SK-N-SH treated with all-trans-retinoic acid at 6 μM for 48 hours (cell line): ENCODE results near the gene NPPB.

Source experiments
- ATAC-seq: fragments of 200-7000 bp; cut with Tn5 transposase; 3 replicates; pipeline ENCODE4 v1.9.1; 2020; ENCODE audit warnings: mild to moderate bottlenecking, moderate library complexity
- BACH2 ChIP-seq: fragments of 250-450 bp; sonication (Bioruptor Pico); IDR thresholded peaks from 2 replicates; pipeline ENCODE4 v1.9.0; 2021; ENCODE audit warnings: mild to moderate bottlenecking, borderline replicate concordance
- CSDC2 ChIP-seq: fragments of 250-450 bp; sonication (Bioruptor Pico); IDR thresholded peaks from 2 replicates; pipeline ENCODE4 v1.5.0; 2020; ENCODE audit warnings: mild to moderate bottlenecking, moderate library complexity
- ESRRG ChIP-seq: fragments of 250-450 bp; sonication (Bioruptor Pico); IDR thresholded peaks from 2 replicates; pipeline ENCODE4 v1.6.1; 2021; ENCODE audit warnings: mild to moderate bottlenecking
- GLIS3 ChIP-seq: fragments of 250-450 bp; sonication (Bioruptor Pico); IDR thresholded peaks from 2 replicates; pipeline ENCODE4 v1.5.0; 2020; ENCODE audit warnings: mild to moderate bottlenecking, moderate library complexity
- ISL1 ChIP-seq: fragments of 250-450 bp; sonication (Bioruptor Pico); IDR thresholded peaks from 2 replicates; pipeline ENCODE4 v2.1.2; 2022; ENCODE audit warnings: mild to moderate bottlenecking, moderate library complexity
- OSR1 ChIP-seq: fragments of 250-450 bp; sonication (Bioruptor Pico); IDR thresholded peaks from 2 replicates; pipeline ENCODE4 v1.8.0; 2022; ENCODE audit warnings: moderate library complexity, mild to moderate bottlenecking, inconsistent platforms
- PATZ1 ChIP-seq: fragments of 250-450 bp; sonication (Bioruptor Pico); IDR thresholded peaks from 2 replicates; pipeline ENCODE4 v1.8.0; 2020; ENCODE audit warnings: mild to moderate bottlenecking, moderate library complexity, borderline replicate concordance
- PPARA ChIP-seq: fragments of 250-450 bp; sonication (Bioruptor Pico); IDR thresholded peaks from 2 replicates; pipeline ENCODE4 v1.5.0; 2020; ENCODE audit warnings: mild to moderate bottlenecking, borderline replicate concordance
- RARB ChIP-seq: fragments of 250-450 bp; sonication (Bioruptor Pico); IDR thresholded peaks from 2 replicates; pipeline ENCODE4 v1.8.0; 2021; ENCODE audit warnings: mild to moderate bottlenecking, moderate library complexity
- SNAI2 ChIP-seq: fragments of 250-450 bp; sonication (Bioruptor Pico); IDR thresholded peaks from 2 replicates; pipeline ENCODE4 v1.5.0; 2020; ENCODE audit warnings: mild to moderate bottlenecking, moderate library complexity
- TOX ChIP-seq: fragments of 250-450 bp; sonication (Bioruptor Pico); IDR thresholded peaks from 2 replicates; pipeline ENCODE4 v1.8.0; 2021; ENCODE audit warnings: mild to moderate bottlenecking, moderate library complexity, borderline replicate concordance
- ZC3H10 ChIP-seq: fragments of 250-450 bp; sonication (Bioruptor Pico); IDR thresholded peaks from 2 replicates; pipeline ENCODE4 v1.5.1; 2021; ENCODE audit warnings: mild to moderate bottlenecking, moderate library complexity
- ZFP3 ChIP-seq: fragments of 250-450 bp; sonication (Bioruptor Pico); IDR thresholded peaks from 2 replicates; pipeline ENCODE4 v1.5.0; 2020; ENCODE audit warnings: mild to moderate bottlenecking, moderate library complexity
- ZFP30 ChIP-seq: fragments of 450-650 bp; formaldehyde crosslinking; IDR thresholded peaks from 2 replicates; pipeline ENCODE4 v1.5.0; 2022; ENCODE audit warnings: mild to moderate bottlenecking, moderate library complexity
- ZNF565 ChIP-seq: fragments of 450-650 bp; formaldehyde crosslinking; conservative IDR thresholded peaks from 2 replicates; pipeline ENCODE4 v1.5.0; 2020; ENCODE audit warnings: low read depth, mild to moderate bottlenecking, moderate library complexity
- ZNF70 ChIP-seq: fragments of 450-650 bp; formaldehyde crosslinking; IDR thresholded peaks from 2 replicates; pipeline ENCODE4 v1.5.0; 2020; ENCODE audit warnings: mild to moderate bottlenecking, moderate library complexity
- TF ChIP-seq, protein P1 (sequence below): fragments of 250-450 bp; sonication (Bioruptor Pico); IDR thresholded peaks from 2 replicates; pipeline ENCODE4 v1.8.0; 2021; ENCODE audit warnings: low read depth, mild to moderate bottlenecking, moderate library complexity, borderline replicate concordance
- TF ChIP-seq, protein P2 (sequence below): fragments of 250-450 bp; sonication (Bioruptor Pico); IDR thresholded peaks from 2 replicates; pipeline ENCODE4 v1.5.0; 2020; ENCODE audit warnings: mild to moderate bottlenecking, moderate library complexity

Gene NPPB

DNA sequence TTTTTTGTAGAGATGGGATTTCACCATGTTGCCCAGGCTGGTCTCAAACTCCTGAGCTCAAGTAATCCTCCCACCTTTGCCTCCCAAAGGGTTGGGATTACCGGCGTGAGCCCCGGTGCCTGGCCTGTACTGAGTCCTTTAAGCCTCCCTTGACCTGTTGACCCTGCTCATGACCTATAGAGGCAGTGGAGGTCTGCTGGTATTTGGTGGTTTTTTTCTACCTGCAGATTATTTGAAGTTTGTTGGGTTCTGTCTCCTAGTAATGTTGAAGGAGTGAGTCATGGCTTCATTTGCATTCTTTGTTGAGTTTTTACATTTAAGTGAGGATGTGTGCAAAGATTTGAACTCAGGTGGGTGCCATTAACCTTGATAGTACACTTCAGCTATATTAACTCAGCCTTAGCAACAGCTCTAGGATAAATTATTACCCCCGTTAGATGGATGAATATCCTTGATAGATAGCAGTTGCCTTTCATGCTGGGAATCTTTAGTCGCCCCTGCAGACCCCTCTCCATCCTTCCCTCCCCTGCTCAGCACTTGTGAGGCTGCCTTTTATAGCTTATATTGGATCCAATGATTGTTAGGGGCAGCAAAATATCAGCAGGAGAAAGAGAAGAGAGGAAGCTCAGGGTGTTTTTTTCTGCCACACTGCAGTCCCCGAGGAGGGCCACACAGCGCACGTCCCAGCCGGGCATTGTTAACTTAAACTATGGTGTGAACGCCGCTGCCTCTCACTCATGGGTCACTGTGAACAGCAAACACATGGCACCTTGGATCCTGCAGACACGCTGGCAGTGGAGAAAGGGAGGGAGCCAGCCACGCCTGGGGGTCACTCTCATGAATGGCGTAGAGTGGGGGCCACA lies 14.9 kb upstream of the NPPB start:
- TF ChIP-seq ZNF565 (CRISPR knock-in tag): no peak
- TF ChIP-seq PPARA (CRISPR knock-in tag): no peak
- TF ChIP-seq, protein P1, sequence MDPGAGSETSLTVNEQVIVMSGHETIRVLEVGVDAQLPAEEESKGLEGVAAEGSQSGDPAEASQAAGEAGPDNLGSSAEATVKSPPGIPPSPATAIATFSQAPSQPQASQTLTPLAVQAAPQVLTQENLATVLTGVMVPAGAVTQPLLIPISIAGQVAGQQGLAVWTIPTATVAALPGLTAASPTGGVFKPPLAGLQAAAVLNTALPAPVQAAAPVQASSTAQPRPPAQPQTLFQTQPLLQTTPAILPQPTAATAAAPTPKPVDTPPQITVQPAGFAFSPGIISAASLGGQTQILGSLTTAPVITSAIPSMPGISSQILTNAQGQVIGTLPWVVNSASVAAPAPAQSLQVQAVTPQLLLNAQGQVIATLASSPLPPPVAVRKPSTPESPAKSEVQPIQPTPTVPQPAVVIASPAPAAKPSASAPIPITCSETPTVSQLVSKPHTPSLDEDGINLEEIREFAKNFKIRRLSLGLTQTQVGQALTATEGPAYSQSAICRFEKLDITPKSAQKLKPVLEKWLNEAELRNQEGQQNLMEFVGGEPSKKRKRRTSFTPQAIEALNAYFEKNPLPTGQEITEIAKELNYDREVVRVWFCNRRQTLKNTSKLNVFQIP (CRISPR knock-in tag): no peak
- TF ChIP-seq ZC3H10: no peak
- no peak for TF ChIP-seq ESRRG
- no peak for TF ChIP-seq SNAI2 (CRISPR knock-in tag)
- no peak for TF ChIP-seq PATZ1
- TF ChIP-seq BACH2 (CRISPR knock-in tag): no peak
- no peak for ATAC-seq

DNA sequence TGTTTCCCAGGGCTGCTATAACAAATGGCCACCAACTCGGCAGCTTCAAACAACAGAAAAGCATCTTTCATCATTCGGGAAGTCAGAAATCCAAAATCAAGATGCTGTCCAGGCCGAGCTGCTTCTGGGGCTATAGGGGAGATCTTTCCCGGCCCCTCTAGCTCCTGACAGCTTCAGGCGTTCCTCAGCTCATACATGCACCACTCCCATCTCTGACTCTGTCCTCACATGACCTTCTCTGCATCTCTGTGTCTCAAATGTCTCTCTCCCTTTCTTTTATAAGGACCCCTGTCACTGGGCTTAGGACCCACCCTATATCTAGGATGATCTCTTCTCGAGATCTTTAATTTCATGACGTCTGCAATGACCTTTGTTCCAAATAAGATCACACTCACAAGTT lies 13.8 kb upstream of the NPPB start:
- no peak for TF ChIP-seq CSDC2 (CRISPR knock-in tag)
- no peak for TF ChIP-seq ZFP3 (CRISPR knock-in tag)
- TF ChIP-seq BACH2 (CRISPR knock-in tag): no peak
- TF ChIP-seq ZNF70 (CRISPR knock-in tag): no peak
- TF ChIP-seq ZC3H10: no peak
- ATAC-seq: no peak

DNA sequence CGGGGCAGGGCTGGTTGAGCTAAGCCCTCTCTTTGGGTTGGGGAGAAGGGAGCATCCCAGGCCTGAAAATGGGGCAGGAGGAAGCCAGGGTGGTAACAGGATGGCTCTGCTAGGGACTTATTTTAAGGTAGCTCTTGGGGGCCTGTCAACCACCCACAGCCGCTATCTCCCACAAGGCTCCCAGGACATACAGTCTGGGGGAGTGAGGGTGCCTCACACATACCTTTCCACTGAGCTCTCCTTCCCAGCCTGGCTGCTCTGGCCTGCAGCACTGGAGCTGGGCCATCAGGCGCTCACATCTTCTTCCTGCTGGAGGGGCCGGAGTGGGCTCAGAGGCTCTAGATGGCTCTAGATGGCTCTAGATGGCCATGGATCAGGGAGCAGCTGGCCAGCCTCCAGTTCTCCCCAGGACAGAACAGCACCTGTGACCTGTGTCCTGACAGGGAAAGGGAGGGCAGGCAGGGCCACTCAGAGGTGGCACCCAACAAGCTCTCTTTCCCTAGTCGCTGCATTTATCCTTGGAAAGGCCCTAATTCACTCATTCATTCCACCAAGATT lies 11.0 kb upstream of the NPPB start:
- TF ChIP-seq, protein P1 (CRISPR knock-in tag): no peak
- TF ChIP-seq PPARA (CRISPR knock-in tag): no peak
- TF ChIP-seq GLIS3: no peak
- no peak for TF ChIP-seq TOX
- no peak for TF ChIP-seq ZNF70 (CRISPR knock-in tag)
- TF ChIP-seq PATZ1: no peak
- TF ChIP-seq OSR1: no peak
- TF ChIP-seq RARB (CRISPR knock-in tag): no peak
- no peak for TF ChIP-seq ZFP30 (CRISPR knock-in tag)
- no peak for TF ChIP-seq ZC3H10
- TF ChIP-seq, protein P2, sequence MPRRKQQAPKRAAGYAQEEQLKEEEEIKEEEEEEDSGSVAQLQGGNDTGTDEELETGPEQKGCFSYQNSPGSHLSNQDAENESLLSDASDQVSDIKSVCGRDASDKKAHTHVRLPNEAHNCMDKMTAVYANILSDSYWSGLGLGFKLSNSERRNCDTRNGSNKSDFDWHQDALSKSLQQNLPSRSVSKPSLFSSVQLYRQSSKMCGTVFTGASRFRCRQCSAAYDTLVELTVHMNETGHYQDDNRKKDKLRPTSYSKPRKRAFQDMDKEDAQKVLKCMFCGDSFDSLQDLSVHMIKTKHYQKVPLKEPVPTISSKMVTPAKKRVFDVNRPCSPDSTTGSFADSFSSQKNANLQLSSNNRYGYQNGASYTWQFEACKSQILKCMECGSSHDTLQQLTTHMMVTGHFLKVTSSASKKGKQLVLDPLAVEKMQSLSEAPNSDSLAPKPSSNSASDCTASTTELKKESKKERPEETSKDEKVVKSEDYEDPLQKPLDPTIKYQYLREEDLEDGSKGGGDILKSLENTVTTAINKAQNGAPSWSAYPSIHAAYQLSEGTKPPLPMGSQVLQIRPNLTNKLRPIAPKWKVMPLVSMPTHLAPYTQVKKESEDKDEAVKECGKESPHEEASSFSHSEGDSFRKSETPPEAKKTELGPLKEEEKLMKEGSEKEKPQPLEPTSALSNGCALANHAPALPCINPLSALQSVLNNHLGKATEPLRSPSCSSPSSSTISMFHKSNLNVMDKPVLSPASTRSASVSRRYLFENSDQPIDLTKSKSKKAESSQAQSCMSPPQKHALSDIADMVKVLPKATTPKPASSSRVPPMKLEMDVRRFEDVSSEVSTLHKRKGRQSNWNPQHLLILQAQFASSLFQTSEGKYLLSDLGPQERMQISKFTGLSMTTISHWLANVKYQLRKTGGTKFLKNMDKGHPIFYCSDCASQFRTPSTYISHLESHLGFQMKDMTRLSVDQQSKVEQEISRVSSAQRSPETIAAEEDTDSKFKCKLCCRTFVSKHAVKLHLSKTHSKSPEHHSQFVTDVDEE (CRISPR knock-in tag): no peak
- no peak for TF ChIP-seq BACH2 (CRISPR knock-in tag)
- no peak for TF ChIP-seq ZNF565 (CRISPR knock-in tag)
- no peak for TF ChIP-seq ISL1 (CRISPR knock-in tag)
- ATAC-seq: no peak
